Measurements from ENCODE around the gene ADAM30. TPM values are rescaled to one million over a fixed set of nuclear protein-coding genes. Genes with fewer than 3 reads are reported as not detected.

The ADAM30 gene
- total RNA-seq, 1 donor, result not detected

DNA sequence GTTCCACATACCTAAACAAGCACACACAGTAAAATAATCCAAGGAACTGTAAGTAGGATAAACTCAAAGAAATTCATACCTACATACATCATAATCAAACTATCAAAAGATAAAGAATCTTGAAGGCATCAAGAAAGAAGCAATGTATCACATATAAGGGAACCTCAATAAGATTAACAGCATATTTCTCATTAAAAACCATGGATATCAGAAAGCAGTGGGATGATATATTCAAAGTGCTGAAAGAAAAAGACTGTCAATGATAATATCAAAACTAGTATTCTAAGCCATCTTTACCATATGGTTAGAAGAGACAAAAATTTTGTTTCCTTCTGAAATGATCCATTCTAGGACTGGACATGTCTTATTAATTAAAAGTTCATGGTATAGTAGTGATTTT, 37.1 kb upstream of the ADAM30 start:
- TF ChIP-seq, protein P1, sequence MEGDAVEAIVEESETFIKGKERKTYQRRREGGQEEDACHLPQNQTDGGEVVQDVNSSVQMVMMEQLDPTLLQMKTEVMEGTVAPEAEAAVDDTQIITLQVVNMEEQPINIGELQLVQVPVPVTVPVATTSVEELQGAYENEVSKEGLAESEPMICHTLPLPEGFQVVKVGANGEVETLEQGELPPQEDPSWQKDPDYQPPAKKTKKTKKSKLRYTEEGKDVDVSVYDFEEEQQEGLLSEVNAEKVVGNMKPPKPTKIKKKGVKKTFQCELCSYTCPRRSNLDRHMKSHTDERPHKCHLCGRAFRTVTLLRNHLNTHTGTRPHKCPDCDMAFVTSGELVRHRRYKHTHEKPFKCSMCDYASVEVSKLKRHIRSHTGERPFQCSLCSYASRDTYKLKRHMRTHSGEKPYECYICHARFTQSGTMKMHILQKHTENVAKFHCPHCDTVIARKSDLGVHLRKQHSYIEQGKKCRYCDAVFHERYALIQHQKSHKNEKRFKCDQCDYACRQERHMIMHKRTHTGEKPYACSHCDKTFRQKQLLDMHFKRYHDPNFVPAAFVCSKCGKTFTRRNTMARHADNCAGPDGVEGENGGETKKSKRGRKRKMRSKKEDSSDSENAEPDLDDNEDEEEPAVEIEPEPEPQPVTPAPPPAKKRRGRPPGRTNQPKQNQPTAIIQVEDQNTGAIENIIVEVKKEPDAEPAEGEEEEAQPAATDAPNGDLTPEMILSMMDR (IDR thresholded peaks at IDR 0.05; ENCODE audit: insufficient read depth, low read length), result no peak
- DNase-seq (ENCODE audit: low read depth), result no peak

GRCh38 chr1:119929643-119930315, 33.5 kb upstream of the ADAM30 start:
- TF ChIP-seq, protein P1 (IDR thresholded peaks at IDR 0.05; ENCODE audit: insufficient read depth, low read length), result no peak
- no peak overlapping the region for H3K4me3 ChIP-seq (ENCODE audit: low read depth, low read length)
- DNase-seq (ENCODE audit: low read depth), result no peak

More for the DNA sequence above, 37.1 kb upstream of the ADAM30 start:
- no peak overlapping the region for H3K4me3 ChIP-seq (ENCODE audit: low read depth, low read length)

GRCh38 chr1:119926553-119926952, 30.2 kb upstream of the ADAM30 start:
- TF ChIP-seq, protein P1 (IDR thresholded peaks at IDR 0.05; ENCODE audit: insufficient read depth, low read length), result no peak
- no peak for DNase-seq (ENCODE audit: low read depth)
- H3K4me3 ChIP-seq (ENCODE audit: low read depth, low read length), result no peak overlapping the region

DNA sequence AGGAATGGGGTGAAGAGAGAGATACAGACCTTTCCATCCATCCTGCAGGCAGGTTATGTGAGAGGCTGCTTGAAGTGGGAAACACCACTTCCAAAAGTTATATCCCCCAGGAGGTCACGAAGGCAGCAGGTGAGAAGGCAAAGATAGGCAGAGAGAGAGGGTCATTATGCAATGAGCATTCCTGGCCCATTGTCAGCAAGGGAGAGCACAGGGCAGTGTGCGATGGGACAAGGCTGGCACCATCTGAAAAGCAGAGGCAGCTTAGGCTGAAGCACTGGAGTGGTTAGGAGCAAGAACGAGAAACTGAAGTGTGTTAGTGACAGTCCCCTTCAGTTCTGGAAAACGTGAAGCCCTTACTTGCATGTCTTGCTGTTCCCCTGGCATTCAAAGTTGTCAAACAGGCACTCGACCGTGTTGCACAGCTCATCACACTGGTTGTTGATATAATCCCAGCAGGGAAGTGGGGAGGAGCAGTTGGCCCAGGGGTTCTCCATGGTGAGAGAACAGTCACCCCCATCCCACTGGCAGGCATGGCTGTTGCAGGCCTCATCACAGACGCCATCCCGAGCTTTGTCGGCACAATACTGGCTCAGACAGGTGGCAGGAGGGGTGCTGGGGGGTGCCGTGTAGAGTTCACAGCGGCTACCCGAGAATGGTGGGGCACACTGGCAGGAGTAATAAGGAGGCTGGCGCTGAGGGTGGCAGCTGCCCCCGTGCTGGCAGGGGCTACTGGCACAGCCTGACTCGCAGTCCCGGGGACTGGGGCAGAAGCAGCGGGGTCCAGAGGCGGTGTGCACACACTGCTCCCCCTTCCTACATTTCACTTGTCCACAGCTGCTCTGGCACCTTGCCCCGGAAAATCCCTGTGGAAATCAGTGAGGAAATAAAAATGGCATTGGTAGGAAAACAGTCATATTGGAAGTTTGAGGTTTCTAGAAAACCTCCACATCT, 28.9 kb upstream of the ADAM30 start:
- TF ChIP-seq, protein P1 (IDR thresholded peaks at IDR 0.05; ENCODE audit: insufficient read depth, low read length), result no peak
- DNase-seq (ENCODE audit: low read depth), result no peak
- no peak overlapping the region for H3K4me3 ChIP-seq (ENCODE audit: low read depth, low read length)

DNA sequence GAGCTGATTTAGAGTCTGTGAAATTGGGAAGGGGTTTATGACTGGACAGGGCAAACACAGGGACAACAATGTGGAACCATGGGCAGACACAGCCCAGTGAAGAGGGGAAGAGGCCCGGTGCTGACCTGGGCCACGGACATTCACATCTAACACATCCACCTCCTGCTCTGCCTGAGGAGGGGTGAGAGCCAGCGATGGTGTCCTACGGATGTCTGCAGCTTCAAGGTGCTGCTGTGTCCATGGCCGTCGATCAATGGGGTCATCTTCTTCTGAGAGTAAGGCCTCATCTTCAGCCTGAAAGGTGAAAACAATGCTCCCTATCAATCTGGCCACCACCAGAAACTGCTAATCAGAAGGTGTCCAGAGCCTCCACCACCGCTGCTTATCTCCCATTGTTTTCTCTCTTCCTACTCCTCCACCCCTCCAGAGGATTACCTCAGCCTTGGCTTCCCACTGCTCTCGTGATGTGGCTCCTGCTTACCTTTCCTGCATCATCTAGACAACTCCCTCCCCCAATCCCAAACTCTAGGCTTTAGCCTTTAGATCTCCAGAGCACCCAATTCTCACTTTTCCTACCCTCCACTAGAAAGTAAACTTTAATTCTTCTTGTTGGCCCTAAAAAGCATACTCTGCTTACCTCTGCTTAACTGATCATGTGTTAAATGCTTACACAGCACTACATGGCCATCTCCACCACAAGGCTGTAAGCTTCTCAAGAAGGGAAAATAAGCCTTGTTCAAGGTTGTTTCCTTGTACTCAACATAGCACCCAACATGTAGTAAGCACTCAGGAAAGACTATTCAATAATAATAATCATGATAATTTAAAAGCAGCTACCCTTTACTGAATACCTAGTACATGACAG, 24.0 kb upstream of the ADAM30 start:
- no peak overlapping the region for H3K4me3 ChIP-seq (ENCODE audit: low read depth, low read length)
- TF ChIP-seq, protein P1 (IDR thresholded peaks at IDR 0.05; ENCODE audit: insufficient read depth, low read length), result no peak
- DNase-seq (ENCODE audit: low read depth), result no peak

- H3K4me3 ChIP-seq (ENCODE audit: low read depth, low read length), result no peak overlapping the region
- TF ChIP-seq, protein P1 (IDR thresholded peaks at IDR 0.05; ENCODE audit: insufficient read depth, low read length), result no peak
- DNase-seq (ENCODE audit: low read depth), result no peak
Observed at GRCh38 chr1:119919241-119919640, 22.9 kb upstream of the ADAM30 start.
